PC-3 (cell line): ENCODE results near the gene ASB2.

Experiments
- CTCF ChIP-seq: fragments of 300-600 bp; sonication (generic); conservative IDR thresholded peaks from 2 replicates; pipeline ENCODE4 v1.5.1; 2017; ENCODE audit warnings: antibody characterized with exemption, low read depth, mild to moderate bottlenecking, low read length
- EZH2phosphoT487 ChIP-seq: fragments of 300-600 bp; sonication (generic); IDR thresholded peaks from 2 replicates; pipeline ENCODE4 v1.6.1; 2018; ENCODE audit warnings: mild to moderate bottlenecking, antibody characterized with exemption, low read length, borderline replicate concordance

GRCh38 chr14:93921001-93921806 lies 55.2 kb downstream of the ASB2 start:
- TF ChIP-seq CTCF (no peak), EZH2phosphoT487 (no peak)
